GDM1 (cell line): Measurements from ENCODE around the gene DIRAS3.
"Not testable (repeated sequence)": the region's sequence is repeated elsewhere in the genome, so short reads cannot be mapped to it uniquely, and the experiment has no call there.

Source experiments
- DNase-seq: peaks from one replicate; lab custom pipeline; 2025; lab: John Stamatoyannopoulos, UW

Gene DIRAS3, protein sequence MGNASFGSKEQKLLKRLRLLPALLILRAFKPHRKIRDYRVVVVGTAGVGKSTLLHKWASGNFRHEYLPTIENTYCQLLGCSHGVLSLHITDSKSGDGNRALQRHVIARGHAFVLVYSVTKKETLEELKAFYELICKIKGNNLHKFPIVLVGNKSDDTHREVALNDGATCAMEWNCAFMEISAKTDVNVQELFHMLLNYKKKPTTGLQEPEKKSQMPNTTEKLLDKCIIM

DNA sequence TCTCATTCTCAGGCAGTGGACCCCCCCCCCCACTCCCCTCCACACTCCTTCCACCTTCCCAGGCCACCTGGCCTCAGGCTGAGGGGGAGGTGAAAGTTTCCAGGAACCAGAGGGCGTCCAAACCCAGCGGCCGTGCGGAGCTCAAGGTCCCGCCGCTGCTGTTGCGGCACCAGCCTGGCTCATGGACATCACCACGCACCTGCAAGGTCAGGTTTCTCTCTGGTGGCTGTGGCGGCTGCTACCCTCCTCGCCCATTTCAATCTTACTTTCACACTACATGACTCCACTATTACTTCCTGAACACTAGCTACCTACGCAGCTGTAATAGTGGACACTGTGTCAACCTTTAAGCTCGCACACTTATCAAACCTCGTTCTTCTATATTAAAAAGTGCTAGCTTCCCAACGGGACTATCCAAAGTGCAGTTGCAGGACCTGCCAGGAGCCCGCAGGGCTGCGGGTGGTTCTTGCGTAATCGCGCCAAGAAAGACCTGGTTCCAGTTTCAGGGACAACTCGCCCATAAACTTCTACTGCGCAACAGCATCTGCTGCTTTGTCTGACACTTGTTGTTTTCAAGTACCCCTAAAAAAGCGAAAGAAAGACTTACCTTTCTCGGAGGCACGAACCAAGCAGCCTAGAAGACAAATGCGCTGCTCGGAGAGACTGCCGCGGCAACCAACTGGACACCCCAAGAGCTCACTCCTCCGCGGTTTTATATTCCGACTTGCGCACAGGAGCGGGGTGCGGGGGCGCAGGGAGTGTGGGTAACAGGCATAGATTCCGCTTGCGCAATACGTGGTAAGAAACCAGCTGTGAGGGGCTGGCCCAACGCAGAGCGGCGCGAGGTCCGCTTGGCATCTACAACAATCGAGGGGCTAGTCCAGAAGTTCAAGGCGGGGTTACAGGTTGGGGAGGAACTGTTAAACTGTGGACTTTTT, at the start of gene DIRAS3:
TSS of gene DIRAS3 (minus strand) at position 687 of the 938 bp plus-strand sequence. CDS start 3,330 bp downstream, outside the sequence.
- no peak for DNase-seq

- DNase-seq = no peak
Measured at GRCh38 chr1:68093737-68094136, 43.3 kb upstream of the DIRAS3 start.

DNA sequence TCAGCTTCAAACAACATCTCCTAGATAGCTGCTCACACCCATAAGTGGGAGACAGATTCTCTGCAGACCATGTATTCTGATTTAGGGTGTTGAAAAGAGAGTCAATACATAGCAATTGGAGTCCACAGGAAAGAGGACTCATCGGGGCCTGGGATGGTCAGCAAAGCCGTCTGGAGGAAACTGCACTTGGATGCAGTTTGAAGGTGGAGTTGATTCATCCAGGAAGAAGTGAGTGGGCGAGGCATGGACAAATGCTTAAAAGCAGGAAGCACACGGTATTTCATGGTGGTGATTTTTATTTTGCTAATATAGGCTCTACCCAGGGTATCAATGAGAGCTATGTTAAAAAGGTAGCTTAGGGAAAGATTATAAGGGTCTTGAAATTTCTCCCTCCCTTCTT, 36.8 kb upstream of the DIRAS3 start:
- DNase-seq = no peak

- DNase-seq = no peak
Measured at GRCh38 chr1:68085752-68086151, 35.3 kb upstream of the DIRAS3 start.

GRCh38 chr1:68083686-68084085, 33.3 kb upstream of the DIRAS3 start:
- no peak for DNase-seq

DNA sequence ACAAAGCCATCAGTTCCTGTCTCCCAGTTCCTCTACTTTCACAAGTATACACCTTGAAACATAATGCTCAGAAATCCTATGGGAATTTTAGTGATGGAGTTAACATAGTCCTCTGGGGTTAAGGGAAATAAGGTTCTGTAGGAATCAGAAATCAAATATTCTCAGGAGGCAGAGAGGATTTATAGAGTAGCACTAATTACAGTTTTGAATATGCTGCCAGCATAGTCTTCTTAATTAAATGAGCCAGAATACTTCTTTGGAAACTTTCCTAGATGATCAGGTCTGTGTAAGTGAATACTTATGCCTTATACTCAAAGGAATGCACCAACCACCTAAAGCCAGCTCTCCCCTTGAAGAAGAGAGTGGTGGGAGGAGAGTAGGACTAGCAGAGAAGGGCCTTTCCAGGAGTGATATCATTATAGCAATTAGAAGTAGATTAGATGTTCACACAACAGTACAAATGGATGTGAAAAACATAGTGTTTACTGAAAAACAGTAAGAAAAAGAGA, 31.4 kb upstream of the DIRAS3 start:
- no peak for DNase-seq

- DNase-seq = no peak
Measured at GRCh38 chr1:68078647-68079046, 28.2 kb upstream of the DIRAS3 start.

GRCh38 chr1:68074472-68074871, 24.0 kb upstream of the DIRAS3 start:
- DNase-seq = no peak

GRCh38 chr1:68065766-68066165, 15.3 kb upstream of the DIRAS3 start:
- DNase-seq = no peak

DNA sequence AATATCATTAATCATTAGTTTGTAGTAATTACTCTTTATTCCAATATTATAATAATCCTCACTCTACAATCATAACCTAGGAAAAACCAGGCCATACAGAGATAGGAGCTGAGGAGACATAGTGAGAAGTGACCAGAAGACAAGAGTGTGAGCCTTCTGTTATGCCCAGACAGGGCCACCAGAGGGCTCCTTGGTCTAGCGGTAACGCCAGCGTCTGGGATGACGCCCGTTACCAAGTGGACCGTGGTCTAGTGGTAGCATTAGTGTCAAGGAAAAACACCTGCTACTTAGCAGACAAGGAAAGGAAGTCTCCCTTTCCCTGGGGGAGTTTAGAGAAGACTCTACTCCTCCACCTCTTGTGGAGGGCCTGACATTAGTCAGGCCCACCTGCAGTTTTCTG, 7.6 kb upstream of the DIRAS3 start:
- not testable (repeated sequence) for DNase-seq

DNA sequence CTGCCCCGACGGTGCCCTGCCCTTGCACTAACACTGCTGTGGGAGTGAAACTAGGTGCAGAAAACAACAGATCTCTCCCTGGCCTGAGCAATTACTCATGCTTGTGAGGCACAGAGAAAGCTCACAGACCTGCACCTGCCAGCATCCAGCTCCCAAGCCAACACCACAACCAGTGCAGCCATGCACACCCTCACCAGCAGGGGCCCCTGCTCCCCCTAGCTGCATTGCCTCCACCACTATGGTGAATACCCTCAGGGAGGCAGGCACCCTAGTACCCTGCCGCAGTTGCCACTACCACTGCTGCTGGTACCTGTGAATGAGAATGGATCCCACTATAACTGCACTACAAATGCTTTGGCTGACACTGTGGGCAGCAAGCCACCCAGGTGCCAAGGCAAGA, 7.1 kb upstream of the DIRAS3 start:
- DNase-seq = no peak

- no peak for DNase-seq
Measured at GRCh38 chr1:68057050-68057449, 6.6 kb upstream of the DIRAS3 start.

DNA sequence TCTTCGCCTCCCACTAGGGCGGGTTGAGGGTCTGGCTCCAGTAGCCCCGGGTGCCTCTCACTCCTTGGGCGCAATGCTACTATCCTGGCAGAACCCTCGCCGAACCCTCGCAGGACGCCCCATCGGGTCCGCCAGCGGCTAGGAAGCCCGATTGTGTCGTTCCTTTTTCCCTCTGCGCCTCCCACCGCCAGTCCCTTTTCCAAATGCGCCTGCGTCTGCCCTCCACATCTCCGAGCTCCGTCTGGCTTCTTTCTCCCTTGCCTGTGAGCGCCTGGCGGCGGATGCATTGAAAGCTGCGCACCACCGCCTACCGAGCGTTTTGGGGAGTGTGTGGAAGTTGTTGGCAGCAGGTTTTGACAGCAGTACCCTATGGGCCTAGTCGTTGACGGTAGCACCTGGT, 1.0 kb upstream of the DIRAS3 start:
- DNase-seq = no peak

DNA sequence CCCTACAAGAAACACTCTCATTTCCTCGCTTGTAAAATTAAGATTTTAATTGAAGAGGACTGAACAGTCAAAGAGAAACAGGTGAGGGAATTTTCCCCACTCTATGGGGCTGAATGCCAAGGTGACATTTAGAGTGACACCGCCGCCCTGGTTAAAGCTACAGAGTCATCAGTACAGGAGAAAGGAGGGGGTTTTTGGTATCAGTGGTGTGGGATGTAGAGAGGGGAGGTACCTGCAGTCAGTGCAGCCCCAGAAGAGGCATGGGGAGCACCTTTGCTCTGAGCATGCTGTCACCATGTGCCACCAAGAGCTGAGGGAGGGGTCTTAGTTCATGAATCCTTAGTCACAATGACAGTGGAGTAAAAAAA, 2.8 kb downstream of the DIRAS3 start:
- DNase-seq = no peak

- no peak for DNase-seq
Measured at GRCh38 chr1:68046885-68047658, 3.4 kb downstream of the DIRAS3 start.

GRCh38 chr1:68046423-68046822, 4.0 kb downstream of the DIRAS3 start:
- DNase-seq = no peak

GRCh38 chr1:68045511-68046180, 4.8 kb downstream of the DIRAS3 start:
- DNase-seq = no peak

DNA sequence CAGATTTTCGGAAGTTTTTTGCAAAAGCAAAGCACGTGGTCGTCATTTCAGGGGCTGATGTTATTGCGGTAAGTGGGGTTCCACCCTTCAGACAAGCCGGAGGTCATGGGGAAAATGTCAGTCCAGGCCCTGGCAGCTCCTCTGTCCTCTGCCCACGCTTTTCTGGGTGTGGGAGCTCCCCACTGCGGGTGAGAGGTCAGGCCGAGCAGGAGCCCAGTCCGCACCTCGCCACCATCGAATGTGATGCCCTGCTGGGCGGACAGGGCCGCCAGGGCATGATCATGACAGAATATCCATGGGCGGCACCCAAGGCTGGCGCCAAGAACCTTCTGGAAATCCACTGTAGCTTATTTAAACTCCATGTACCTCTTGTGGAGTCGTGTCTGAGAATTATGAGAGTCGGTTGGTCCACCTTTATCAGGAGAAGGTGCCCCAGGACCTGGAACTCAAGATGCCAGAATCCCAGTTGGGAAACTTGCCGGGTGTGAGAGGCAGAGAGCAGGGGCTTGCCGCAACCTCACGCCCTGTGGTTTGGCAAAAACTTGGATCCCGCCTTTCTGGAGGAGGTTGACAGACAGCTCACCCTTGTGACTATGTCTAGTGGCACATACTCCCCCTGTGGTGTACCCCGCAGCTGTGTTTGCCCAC, 6.9 kb downstream of the DIRAS3 start:
- DNase-seq = no peak

DNA sequence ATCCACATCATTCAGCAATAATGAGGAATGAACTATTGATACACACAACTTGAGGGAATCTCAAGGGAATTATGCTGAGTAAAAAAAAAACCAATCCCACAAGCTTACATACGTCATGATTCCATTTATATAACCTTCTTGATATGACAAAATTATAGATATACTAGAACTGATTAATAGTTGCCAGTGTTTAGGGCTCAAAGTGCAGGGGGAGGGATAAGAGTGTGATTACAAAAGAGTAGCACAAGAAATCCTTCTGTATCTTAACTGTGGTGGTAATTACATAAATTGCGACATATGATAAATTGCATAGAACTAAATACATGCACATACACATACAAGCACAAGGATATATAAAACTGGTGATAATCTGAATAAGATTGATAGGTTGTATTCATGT, 13.5 kb downstream of the DIRAS3 start:
- no peak for DNase-seq

DNA sequence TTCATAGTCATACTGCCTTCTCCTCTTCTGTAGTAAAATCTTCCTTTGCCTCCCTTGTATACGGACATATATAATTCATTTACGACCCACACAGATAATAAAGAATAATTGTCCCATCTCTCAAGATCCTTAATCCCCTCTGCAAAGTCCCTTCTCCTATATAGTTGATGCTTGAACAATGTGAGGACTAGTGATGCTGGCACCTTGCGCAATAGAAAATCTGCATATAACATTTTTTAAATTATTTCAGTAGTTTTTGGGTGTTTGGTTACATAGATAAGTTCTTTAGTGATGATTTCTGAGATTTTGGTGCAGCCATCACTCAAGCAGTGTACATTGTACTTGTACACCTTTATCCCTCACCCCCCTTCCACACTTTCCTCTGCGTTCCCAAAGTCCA, 21.0 kb downstream of the DIRAS3 start:
- DNase-seq = no peak

DNA sequence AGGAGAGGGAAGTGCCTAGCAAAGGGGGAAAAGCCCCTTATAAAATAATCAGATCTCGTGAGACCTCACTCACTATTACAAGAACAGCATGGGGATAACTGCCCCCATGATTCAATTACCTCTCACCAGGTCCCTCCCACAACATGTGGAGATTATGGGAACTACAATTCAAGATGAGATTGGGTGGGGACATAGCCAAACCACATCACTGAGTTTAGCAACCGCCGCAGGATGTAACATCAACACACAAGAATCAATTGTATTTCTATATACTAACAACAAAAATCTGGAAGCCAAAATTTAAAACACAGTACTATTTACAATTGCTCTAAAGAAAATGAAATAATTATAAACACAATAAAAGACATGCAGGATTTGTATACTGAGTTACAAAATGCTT, 21.9 kb downstream of the DIRAS3 start:
- DNase-seq = no peak
